ENCODE measurements around the gene CAMK1.

- TF ChIP-seq CTCF (optimal IDR thresholded peaks at IDR 0.05 in 1 of 3, IDR thresholded peaks at IDR 0.05 in 1 of 3, conservative IDR thresholded peaks at IDR 0.05 in 1 of 3; ENCODE audit: extremely low read depth in 1 of 3, insufficient read depth in 2 of 3, low read length in 3 of 3), result no peak
- TF ChIP-seq EZH2 (IDR thresholded peaks at IDR 0.05; ENCODE audit: low read length), result no peak
Observed at GRCh38 chr3:9804996-9805395, 35.2 kb upstream of the CAMK1 start.
